ENCODE measurements around the gene CASK.

The CASK gene

DNA sequence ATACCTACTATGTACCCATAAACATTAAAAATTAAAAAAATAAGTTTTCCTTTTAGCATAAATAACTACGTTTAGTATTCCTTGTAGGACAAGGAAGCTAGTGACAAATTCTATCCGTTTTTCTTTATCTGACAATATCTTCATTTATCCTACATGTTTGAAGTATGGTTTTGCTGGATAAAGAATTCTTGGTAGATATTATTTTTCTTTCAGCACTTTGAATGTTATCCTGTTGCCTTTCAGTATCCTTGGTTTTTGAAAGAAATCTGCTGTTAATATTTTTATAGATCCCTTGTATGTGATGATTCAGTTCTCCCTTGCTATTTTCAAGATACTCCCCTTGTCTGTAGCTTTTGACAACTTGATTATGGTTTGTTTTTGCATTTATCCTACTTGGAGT is 76.6 kb downstream of the CASK start:
- DNase-seq (ENCODE audit: low read depth), result no peak
- no peak overlapping the region for H3K4me3 ChIP-seq (ENCODE audit: low read depth, low read length)
- TF ChIP-seq CTCF (IDR thresholded peaks at IDR 0.05; ENCODE audit: control insufficient read depth, extremely low read depth, insufficient read depth), result no peak

DNA sequence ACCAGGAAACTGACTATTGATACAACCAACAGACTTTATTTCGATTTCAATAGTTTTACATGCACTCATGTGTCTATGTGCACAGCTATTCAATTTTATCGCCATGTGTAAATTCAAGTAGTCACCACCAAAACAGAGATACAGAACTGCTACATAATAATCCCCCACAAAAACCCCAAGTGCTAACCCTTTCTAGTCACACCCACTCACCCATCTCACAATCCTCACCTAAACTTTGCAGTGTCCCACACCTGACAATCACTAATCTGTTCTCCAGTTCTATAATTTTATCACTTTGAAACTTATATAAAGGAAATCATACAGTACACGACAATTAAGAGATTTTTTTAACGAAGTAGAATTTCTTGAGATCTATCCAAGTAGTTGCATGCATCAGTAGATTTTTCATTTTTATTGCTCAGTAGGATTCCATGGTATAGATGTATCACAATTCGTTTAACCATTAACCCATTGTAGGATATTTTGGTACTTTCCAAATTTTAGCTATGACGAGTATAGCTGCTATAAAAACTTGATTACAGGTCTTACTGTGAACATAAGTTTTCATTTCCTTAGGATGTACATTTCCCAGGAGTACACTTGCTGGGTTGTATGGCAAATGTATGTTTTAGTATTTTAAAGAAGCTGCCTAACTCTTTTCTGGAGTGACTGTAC is 85.9 kb downstream of the CASK start:
- no peak overlapping the region for H3K4me3 ChIP-seq (ENCODE audit: low read depth, low read length)
- TF ChIP-seq CTCF (IDR thresholded peaks at IDR 0.05; ENCODE audit: control insufficient read depth, extremely low read depth, insufficient read depth), result no peak
- DNase-seq (ENCODE audit: low read depth), result no peak

- no peak for DNase-seq (ENCODE audit: low read depth)
- TF ChIP-seq CTCF (IDR thresholded peaks at IDR 0.05; ENCODE audit: control insufficient read depth, extremely low read depth, insufficient read depth), result no peak
- H3K4me3 ChIP-seq (ENCODE audit: low read depth, low read length), result no peak overlapping the region
Measured at GRCh38 chrX:41828826-41829225, 94.5 kb downstream of the CASK start.

GRCh38 chrX:41827886-41828285 is 95.5 kb downstream of the CASK start:
- DNase-seq (ENCODE audit: low read depth), result no peak
- H3K4me3 ChIP-seq (ENCODE audit: low read depth, low read length), result no peak overlapping the region
- no peak for TF ChIP-seq CTCF (IDR thresholded peaks at IDR 0.05; ENCODE audit: control insufficient read depth, extremely low read depth, insufficient read depth)

DNA sequence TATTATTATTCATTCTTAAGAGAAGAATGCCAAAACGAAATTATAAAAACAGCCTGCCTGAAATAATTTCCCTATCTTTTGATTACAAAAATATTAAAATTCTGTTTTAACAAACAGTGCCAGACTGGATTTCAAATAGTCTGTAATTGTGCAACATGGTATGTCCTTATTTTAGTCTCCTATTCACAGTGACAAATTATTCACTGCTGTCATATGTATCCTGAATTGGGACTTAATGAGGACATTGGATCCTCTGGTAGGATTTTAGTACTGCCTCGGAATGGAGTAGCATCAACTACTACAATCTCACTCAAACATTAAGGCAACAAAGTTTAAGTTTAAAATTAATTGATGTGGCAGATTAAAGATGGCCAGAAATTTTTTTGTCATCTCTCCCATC is 97.6 kb downstream of the CASK start:
- no peak for DNase-seq (ENCODE audit: low read depth)
- no peak for TF ChIP-seq CTCF (IDR thresholded peaks at IDR 0.05; ENCODE audit: control insufficient read depth, extremely low read depth, insufficient read depth)
- H3K4me3 ChIP-seq (ENCODE audit: low read depth, low read length), result no peak overlapping the region

DNA sequence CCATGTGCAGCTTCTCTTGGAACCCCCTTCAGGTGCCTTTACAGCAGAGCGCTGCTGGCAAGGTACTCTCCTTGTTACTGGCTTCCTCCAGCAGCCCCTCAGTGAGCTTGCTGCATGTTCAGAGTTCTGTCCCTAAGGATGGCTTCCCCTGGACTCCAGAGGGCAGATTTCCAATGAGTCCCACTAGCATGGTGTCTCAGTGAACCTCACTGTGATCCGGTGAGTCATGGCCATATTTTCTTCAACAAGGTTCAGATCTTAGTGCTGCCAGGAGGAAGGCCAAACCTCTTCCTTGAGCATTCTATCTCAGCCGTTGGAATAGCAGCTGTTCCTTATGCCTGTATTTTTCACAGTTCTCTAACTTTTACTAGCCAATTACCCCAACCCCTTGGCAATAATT is 98.8 kb downstream of the CASK start:
- H3K4me3 ChIP-seq (ENCODE audit: low read depth, low read length), result no peak overlapping the region
- no peak for DNase-seq (ENCODE audit: low read depth)
- TF ChIP-seq CTCF (IDR thresholded peaks at IDR 0.05; ENCODE audit: control insufficient read depth, extremely low read depth, insufficient read depth), result no peak

DNA sequence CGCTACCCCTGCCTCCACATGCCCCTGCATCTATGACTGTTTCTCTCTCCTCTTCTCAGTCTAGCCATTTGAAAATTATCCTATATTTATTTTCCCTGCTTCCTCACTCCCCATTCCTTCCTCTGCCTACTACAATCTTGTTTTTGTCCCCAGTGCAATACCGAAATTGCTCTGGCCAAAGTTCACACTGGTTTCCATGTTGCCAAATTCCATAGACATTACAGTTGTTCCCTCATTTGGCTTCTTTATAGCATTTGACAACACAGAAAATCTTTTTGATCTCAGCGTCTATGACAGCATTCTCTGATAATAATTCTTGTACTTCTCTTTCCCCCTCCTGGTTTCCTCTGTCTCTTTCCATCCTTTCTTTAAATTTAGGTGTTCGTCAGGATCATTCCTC is 100.0 kb downstream of the CASK start:
- no peak overlapping the region for H3K4me3 ChIP-seq (ENCODE audit: low read depth, low read length)
- no peak for TF ChIP-seq CTCF (IDR thresholded peaks at IDR 0.05; ENCODE audit: control insufficient read depth, extremely low read depth, insufficient read depth)
- DNase-seq (ENCODE audit: low read depth), result no peak
